H1 (cell line): Measurements from ENCODE around the gene SLCO4C1. TPM values are rescaled to one million over a fixed set of nuclear protein-coding genes. Genes with fewer than 3 reads are reported as not detected.

ENCODE experiments used
- CTCF ChIA-PET: fragments of 300-600 bp; sonication (Branson Sonifier 250); formaldehyde crosslinking; loops from one replicate; lab custom pipeline; 2021; ENCODE audit not compliant: partially characterized antibody; lab: Charles Lee
- POLR2A ChIA-PET: fragments of 300-600 bp; sonication (Branson Sonifier 250); formaldehyde crosslinking; loops from one replicate; lab custom pipeline; 2021; ENCODE audit warnings: inconsistent platforms; ENCODE audit not compliant: partially characterized antibody; lab: Charles Lee
- DNase-seq, 2 experiments: peaks; one replicate each; pipeline versions ENCODE4 v3.0.0 to v3.0.0-alpha.2; 2010 to 2022; ENCODE audit warnings: low spot score in 2 of 2, low read depth in 1 of 2, mixed read lengths in 1 of 2
- FAIRE-seq: peaks from 2 replicates; lab custom pipeline; 2011; peaks lifted over from hg19 to GRCh38; lab: Jason Lieb, UNC
- H2AFZ ChIP-seq: 2 replicates; pipeline ENCODE4 v1.8.1; 2012; ENCODE audit warnings: low read length, inconsistent platforms
- H2AK5ac ChIP-seq: 2 replicates; pipeline ENCODE4 v1.6.1; 2013; ENCODE audit warnings: low read depth, low read length
- H2BK120ac ChIP-seq: replicated peaks from 2 replicates; pipeline ENCODE3; 2013; ENCODE audit warnings: low read depth, low read length, inconsistent platforms
- H2BK12ac ChIP-seq: 2 replicates; pipeline ENCODE4 v1.6.1; 2013; ENCODE audit warnings: low read depth, low read length
- H2BK15ac ChIP-seq: 2 replicates; pipeline ENCODE4 v1.6.1; 2013; ENCODE audit warnings: low read length
- H2BK20ac ChIP-seq: 2 replicates; pipeline ENCODE4 v1.6.1; 2013; ENCODE audit warnings: low read length
- H2BK5ac ChIP-seq: 2 replicates; pipeline ENCODE4 v1.6.1; 2013; ENCODE audit warnings: low read depth, low read length
- H3K14ac ChIP-seq: 2 replicates; pipeline ENCODE4 v1.6.1; 2013; ENCODE audit warnings: inconsistent platforms; ENCODE audit not compliant: insufficient read length
- H3K18ac ChIP-seq: 2 replicates; pipeline ENCODE4 v1.6.1; 2013; ENCODE audit warnings: low read length; ENCODE audit errors: extremely low read depth
- H3K23ac ChIP-seq: 2 replicates; pipeline ENCODE4 v1.6.1; 2013; ENCODE audit warnings: inconsistent platforms; ENCODE audit not compliant: insufficient read length
- H3K23me2 ChIP-seq: 2 replicates; pipeline ENCODE4 v1.6.1; 2013; ENCODE audit warnings: low read depth, low read length
- H3K27ac ChIP-seq: 2 replicates; pipeline ENCODE4 v1.6.1; 2011; ENCODE audit warnings: low read depth, low read length, inconsistent platforms
- H3K27me3 ChIP-seq, 4 experiments: replicated peaks in 1 of 4; 1 replicate in 1 of 4; 2 replicates in 3 of 4; pipeline versions ENCODE4 v1.6.1 to v1.8.1; 2011 to 2013; ENCODE audit warnings: low read length in 3 of 4, mild to moderate bottlenecking in 3 of 4, inconsistent platforms in 2 of 4, mixed read lengths in 2 of 4, moderate library complexity in 1 of 4; ENCODE audit not compliant: control insufficient read depth in 3 of 4, insufficient read depth in 3 of 4; ENCODE audit errors: extremely low read depth in 1 of 4
- H3K36me3 ChIP-seq, 4 experiments: 2 replicates each; pipeline versions ENCODE4 v1.6.1 to v1.8.1; 2011 to 2013; ENCODE audit warnings: mild to moderate bottlenecking in 4 of 4, low read length in 3 of 4, moderate library complexity in 2 of 4, control low read depth in 1 of 4, inconsistent platforms in 1 of 4; ENCODE audit not compliant: insufficient read depth in 4 of 4, control insufficient read depth in 2 of 4
- H3K4ac ChIP-seq: replicated peaks from 2 replicates; pipeline ENCODE3; 2013; ENCODE audit warnings: low read length, low read depth, mixed read lengths, inconsistent platforms; ENCODE audit not compliant: insufficient read length
- H3K4me1 ChIP-seq, 4 experiments: replicated peaks in 1 of 4; 1 replicate in 1 of 4; 2 replicates in 3 of 4; pipeline versions ENCODE4 v1.6.1 to v1.8.1; 2011 to 2013; ENCODE audit warnings: low read length in 3 of 4, inconsistent platforms in 2 of 4, mixed read lengths in 1 of 4; ENCODE audit not compliant: insufficient read depth in 4 of 4, control insufficient read depth in 3 of 4
- H3K4me2 ChIP-seq, 2 experiments: 2 replicates each; pipeline versions ENCODE4 v1.6.1 to v1.8.1; 2011 to 2013; ENCODE audit warnings: low read depth in 2 of 2, low read length in 2 of 2, control low read depth in 1 of 2, inconsistent platforms in 1 of 2, mild to moderate bottlenecking in 1 of 2; ENCODE audit not compliant: insufficient read depth in 1 of 2
- H3K4me3 ChIP-seq, 4 experiments: fragments of 200-600, 300-600 bp in 1 of 4; sonication (generic), shearing (Covaris generic), sonication (Bioruptor Twin) in 1 of 4; 2 replicates each; pipeline versions ENCODE4 v1.5.1 to v1.8.1; 2011 to 2016; ENCODE audit warnings: low read length in 4 of 4, low read depth in 3 of 4, control low read depth in 2 of 4, inconsistent platforms in 2 of 4, mild to moderate bottlenecking in 2 of 4, mixed read lengths in 1 of 4, moderate library complexity in 1 of 4; ENCODE audit not compliant: insufficient read depth in 2 of 4; ENCODE audit errors: extremely low read depth in 1 of 4
- H3K56ac ChIP-seq: replicated peaks from 2 replicates; pipeline ENCODE3; 2013; ENCODE audit warnings: low read depth, mild to moderate bottlenecking, mixed read lengths, low read length, inconsistent platforms; ENCODE audit not compliant: insufficient read length
- H3K79me1 ChIP-seq: 2 replicates; pipeline ENCODE4 v1.6.1; 2013; ENCODE audit warnings: low read depth, low read length, control low read depth
- H3K79me2 ChIP-seq, 2 experiments: 2 replicates each; pipeline versions ENCODE4 v1.6.1 to v1.8.1; 2012 to 2013; ENCODE audit warnings: low read length in 2 of 2, mild to moderate bottlenecking in 2 of 2, inconsistent platforms in 1 of 2; ENCODE audit not compliant: insufficient read depth in 2 of 2, control insufficient read depth in 1 of 2
- H3K9ac ChIP-seq, 4 experiments: replicated peaks in 1 of 4; 1 replicate in 1 of 4; 2 replicates in 3 of 4; pipeline versions ENCODE4 v1.6.1 to v1.8.1; 2011 to 2013; ENCODE audit warnings: low read depth in 3 of 4, low read length in 3 of 4, control low read depth in 2 of 4, mild to moderate bottlenecking in 2 of 4, moderate library complexity in 2 of 4, inconsistent platforms in 1 of 4; ENCODE audit errors: extremely low read depth in 1 of 4
- H3K9me3 ChIP-seq, 2 experiments: 2 replicates each; pipeline versions ENCODE4 v1.6.1 to v1.8.1; 2012 to 2013; ENCODE audit warnings: mild to moderate bottlenecking in 2 of 2, moderate library complexity in 2 of 2, control low read depth in 1 of 2, inconsistent platforms in 1 of 2, low read depth in 1 of 2, low read length in 1 of 2, mixed read lengths in 1 of 2; ENCODE audit not compliant: insufficient read depth in 2 of 2
- H4K20me1 ChIP-seq, 2 experiments: replicated peaks in 1 of 2; 2 replicates each; pipeline versions ENCODE3 to v1.8.1; 2011 to 2013; ENCODE audit warnings: inconsistent platforms in 2 of 2, low read length in 2 of 2, mild to moderate bottlenecking in 1 of 2; ENCODE audit not compliant: insufficient read depth in 2 of 2, control insufficient read depth in 1 of 2
- H4K5ac ChIP-seq: 2 replicates; pipeline ENCODE4 v1.6.1; 2013; ENCODE audit warnings: low read length, low read depth, mixed read lengths, inconsistent platforms; ENCODE audit not compliant: insufficient read length
- H4K8ac ChIP-seq: 2 replicates; pipeline ENCODE4 v1.8.0; 2013; ENCODE audit warnings: mild to moderate bottlenecking, moderate library complexity, low read length, inconsistent platforms; ENCODE audit not compliant: insufficient read depth; ENCODE audit errors: extremely low read depth
- H4K91ac ChIP-seq: replicated peaks from 2 replicates; pipeline ENCODE3; 2013; ENCODE audit warnings: low read length, mixed read lengths, inconsistent platforms; ENCODE audit not compliant: insufficient read length
- CBX8 ChIP-seq: fragments of 300-800, 300-1000 bp; sonication (generic); IDR thresholded peaks from 2 replicates; pipeline ENCODE4 v1.7.1; 2016; ENCODE audit warnings: low read depth, low read length, borderline replicate concordance
- CHD2 ChIP-seq: IDR thresholded peaks from 2 replicates; pipeline ENCODE4 v1.6.1; 2012; ENCODE audit warnings: low read length, improper control_type of control experiment
- CTBP2 ChIP-seq: IDR thresholded peaks from 2 replicates; pipeline ENCODE4 v1.7.0; 2011; ENCODE audit warnings: borderline replicate concordance, mild to moderate bottlenecking, moderate library complexity, mixed read lengths, low read length; ENCODE audit not compliant: insufficient read depth, insufficient read length
- GTF2F1 ChIP-seq: IDR thresholded peaks from 2 replicates; pipeline ENCODE4 v1.6.1; 2012; ENCODE audit warnings: low read depth, low read length, improper control_type of control experiment, borderline replicate concordance
- JUND ChIP-seq: IDR thresholded peaks from 2 replicates; pipeline ENCODE4 v1.6.1; 2011; ENCODE audit warnings: mild to moderate bottlenecking, improper control_type of control experiment, low read length
- KDM5A ChIP-seq: fragments of 200-600 bp; IDR thresholded peaks from 2 replicates; pipeline ENCODE4 v1.7.1; 2012; ENCODE audit warnings: mild to moderate bottlenecking, low read length, inconsistent platforms, mixed read lengths
- MAX ChIP-seq: IDR thresholded peaks from 2 replicates; pipeline ENCODE4 v1.6.1; 2012; ENCODE audit warnings: inconsistent platforms
- NRF1 ChIP-seq: IDR thresholded peaks from 2 replicates; pipeline ENCODE4 v1.6.1; 2011; ENCODE audit warnings: mild to moderate bottlenecking, low read depth, low read length, improper control_type of control experiment
- POLR2A ChIP-seq, 2 experiments: IDR thresholded peaks; 1 replicate in 1 of 2; 2 replicates in 1 of 2; pipeline ENCODE4 v1.6.1; 2011; ENCODE audit warnings: low read depth in 2 of 2, low read length in 2 of 2, mild to moderate bottlenecking in 2 of 2; ENCODE audit errors: control extremely low read depth in 1 of 2
- TBP ChIP-seq: IDR thresholded peaks from 2 replicates; pipeline ENCODE4 v1.6.1; 2011; ENCODE audit warnings: low read depth, low read length, improper control_type of control experiment
- USF2 ChIP-seq: IDR thresholded peaks from 2 replicates; pipeline ENCODE4 v1.6.1; 2011; ENCODE audit warnings: low read length, improper control_type of control experiment
- YY1 ChIP-seq: IDR thresholded peaks from 2 replicates; pipeline ENCODE4 v1.6.1; 2011; ENCODE audit warnings: low read depth, mild to moderate bottlenecking, low read length
- WGBS, 2 experiments: shearing (Covaris generic) in 1 of 2; methylation state at CpG; one replicate each; pipeline versions ENCODE4 v1.1.6 to v1.1.7; 2013 to 2015; ENCODE audit warnings: low lambda C conversion rate in 2 of 2, mixed read lengths in 2 of 2, inconsistent platforms in 1 of 2, low coverage in 1 of 2, missing lambda C conversion rate in 1 of 2; ENCODE audit not compliant: insufficient replicate concordance in 2 of 2, insufficient coverage in 1 of 2, insufficient read length in 1 of 2; ENCODE audit errors: extremely low coverage in 1 of 2, missing lambda C conversion rate in 1 of 2; 5-methylcytosine and 5-hydroxymethylcytosine counted together
- polyA plus RNA-seq, 7 experiments: library from polyadenylated mRNA; depleted of rRNA in 3 of 7; stranded (reverse) in 5 of 7; unstranded in 2 of 7; fragments of >200 nt in 5 of 7; fragments of 200-250 nt in 2 of 7; gene quantifications; 1 replicate in 5 of 7; 2 replicates in 1 of 7; 4 replicates in 1 of 7; pipeline versions ENCODE4 v1.2.1 to v1.2.3, GENCODE V29; 2011 to 2013; ENCODE audit warnings: missing spikeins in 2 of 7, mixed read lengths in 2 of 7
- total RNA-seq: library from RNA; stranded (reverse); fragmentation: NEBNext Ultra II Directional; extraction: Animal tissue kit (Norgen Biotek cat#: 25700); gene quantifications from 2 replicates; pipeline ENCODE4 v1.2.1, GENCODE V29; 2021
- TF ChIP-seq, protein P1 (sequence below): IDR thresholded peaks from 2 replicates; pipeline ENCODE4 v1.6.1; 2011; ENCODE audit warnings: low read depth, mild to moderate bottlenecking, low read length; ENCODE audit not compliant: insufficient read depth

The SLCO4C1 gene
- total and polyA plus RNA-seq, 2 of the 8 experiments (the other 6 are each of a cell fraction or from before 2014, with no cell fraction given), result 1.3 to 4.9 TPM

GRCh38 chr5:102218159-102218558 lies 77.9 kb downstream of the SLCO4C1 start:
- FAIRE-seq, result no peak
- DNase-seq, result no peak
- Histone ChIP-seq H2BK5ac (no peak overlapping the region), H3K9ac (no peak overlapping the region), H2BK20ac (no peak overlapping the region), H3K79me1 (no peaks in the 10 kb centered on the region), H3K27ac (no peak overlapping the region), H3K23me2 (no peaks in the 10 kb centered on the region), H3K18ac (no peak overlapping the region), H3K4ac (no peak overlapping the region), H3K4me3 (no peak overlapping the region), H2AK5ac (no peak overlapping the region), H4K5ac (no peak overlapping the region), H2AFZ (no peak overlapping the region), H3K36me3 (0 out of 8 replicates have a peak, but pooled peaks cover 0 to 2% (median 0%) of the 10 kb centered on the region in 4 experiments), H2BK12ac (no peak overlapping the region), H3K4me2 (no peak overlapping the region), H2BK15ac (no peak overlapping the region), H4K20me1 (no peaks in the 10 kb centered on the region), H3K9me3 (no peaks in the 10 kb centered on the region; a peak in 2 of 4 replicates), H3K56ac (no peak overlapping the region), H3K79me2 (no peaks in the 10 kb centered on the region), H3K27me3 (peaks cover 0 to 2% (median 0%) of the 10 kb centered on the region in 4 experiments; a peak in 3 of 7 replicates), H2BK120ac (no peak overlapping the region), H4K91ac (no peak overlapping the region), H3K4me1 (peaks cover 0 to 10% (median 0%) of the 10 kb centered on the region in 4 experiments; a peak in 3 of 7 replicates), H4K8ac (no peak overlapping the region), H3K23ac (no peak overlapping the region), H3K14ac (no peak overlapping the region)
- 100% methylated on average over 1 of the region's 1 CpG; no CpG with 5 or more reads in 1 of the 2 experiments for WGBS, 2 experiments
- ChIA-PET CTCF (interaction anchor here (1.5 kb wide), 1 partner anchor 65 kb away, joined by 3 read pairs; no protein-coding TSS in a partner anchor), POLR2A (no interaction called here)
- TF ChIP-seq, protein P1, sequence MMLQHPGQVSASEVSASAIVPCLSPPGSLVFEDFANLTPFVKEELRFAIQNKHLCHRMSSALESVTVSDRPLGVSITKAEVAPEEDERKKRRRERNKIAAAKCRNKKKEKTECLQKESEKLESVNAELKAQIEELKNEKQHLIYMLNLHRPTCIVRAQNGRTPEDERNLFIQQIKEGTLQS, result no peak
- TF ChIP-seq KDM5A (no peak), YY1 (no peak), CHD2 (no peak), GTF2F1 (no peak), NRF1 (no peak), CTBP2 (no peak), MAX (no peak), TBP (no peak), POLR2A (IDR thresholded peaks at IDR 0.05; ENCODE audit: control extremely low read depth in 1 of 2, low read depth in 2 of 2, low read length in 2 of 2) (no peak), USF2 (no peak), JUND (no peak), CBX8 (no peak)
